ENCODE measurements around the gene DYNLT3.

Gene DYNLT3, protein sequence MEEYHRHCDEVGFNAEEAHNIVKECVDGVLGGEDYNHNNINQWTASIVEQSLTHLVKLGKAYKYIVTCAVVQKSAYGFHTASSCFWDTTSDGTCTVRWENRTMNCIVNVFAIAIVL

DNA sequence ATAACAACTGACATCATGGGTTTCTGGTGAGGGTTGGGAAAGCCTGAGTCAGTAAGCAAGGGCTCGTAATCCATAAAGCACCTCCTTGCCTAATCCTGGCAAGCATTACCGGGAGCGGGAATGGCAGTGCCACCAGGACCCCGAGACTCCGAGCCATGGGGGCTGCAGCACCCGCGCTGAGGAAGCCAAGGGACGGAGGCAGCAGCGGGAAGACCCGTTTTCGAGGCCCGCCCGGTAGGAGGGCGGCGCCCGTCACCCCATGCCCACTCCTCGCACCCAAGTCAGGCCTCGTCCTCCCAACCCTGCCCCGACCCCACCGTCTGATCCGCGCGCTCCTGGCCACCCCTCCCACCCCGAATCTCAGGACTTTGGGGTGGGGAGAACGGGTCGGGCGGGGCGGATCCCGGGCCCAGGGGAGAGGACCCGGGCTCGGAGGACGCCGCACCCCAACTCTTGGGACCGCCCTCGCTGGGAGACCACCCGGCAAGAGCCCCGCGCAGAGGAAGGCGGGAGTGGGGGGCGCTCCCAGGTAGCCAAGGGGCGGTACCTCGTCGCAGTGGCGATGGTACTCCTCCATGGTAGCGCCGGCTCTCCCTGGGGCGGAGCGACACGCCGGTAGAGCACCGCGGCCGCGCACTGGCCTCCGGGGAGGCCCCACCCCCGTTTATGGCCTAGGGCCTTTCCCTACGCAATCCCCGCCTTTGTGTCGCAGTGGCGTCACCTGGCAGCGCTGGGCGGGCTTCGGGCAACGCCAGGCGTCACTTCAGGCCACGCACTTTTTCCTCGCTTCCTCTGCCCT, at the start of gene DYNLT3:
Gene DYNLT3 (minus strand): TSS at position 638 of the 799 bp plus-strand sequence. CDS start 61 bp downstream, at position 577.
- in situ Hi-C loops (cut with MboI; ENCODE audit: low sequenced_read_pairs): no loop called here

- in situ Hi-C loops (cut with MboI; ENCODE audit: low sequenced_read_pairs): no loop called here
Observed at GRCh38 chrX:37896511-37896890, 49.1 kb upstream of the DYNLT3 start.

GRCh38 chrX:37895795-37896510, 48.6 kb upstream of the DYNLT3 start:
- in situ Hi-C loops (cut with MboI; ENCODE audit: low sequenced_read_pairs): no loop called here

DNA sequence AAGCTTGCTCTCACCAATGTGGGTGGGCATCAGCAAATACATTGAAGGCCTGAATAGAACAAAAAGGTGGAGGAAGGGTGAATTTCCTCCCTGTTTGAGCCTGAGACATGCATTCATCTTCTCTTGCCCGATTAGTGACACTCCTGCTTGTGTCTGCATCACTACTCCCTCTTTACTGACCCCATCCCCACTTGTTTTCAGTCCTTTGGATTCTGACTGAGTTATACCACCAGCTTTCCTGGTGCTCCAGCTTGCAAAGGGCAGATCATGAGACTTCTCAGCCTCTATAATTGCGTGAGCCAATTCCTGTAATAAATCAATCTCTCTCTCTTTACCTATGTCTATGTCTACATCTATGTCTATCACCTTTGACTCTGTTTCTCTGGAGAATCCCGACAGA, 47.4 kb upstream of the DYNLT3 start:
- in situ Hi-C loops (cut with MboI; ENCODE audit: low sequenced_read_pairs): no loop called here

GRCh38 chrX:37888010-37888409, 40.6 kb upstream of the DYNLT3 start:
- in situ Hi-C loops (cut with MboI; ENCODE audit: low sequenced_read_pairs): no loop called here

DNA sequence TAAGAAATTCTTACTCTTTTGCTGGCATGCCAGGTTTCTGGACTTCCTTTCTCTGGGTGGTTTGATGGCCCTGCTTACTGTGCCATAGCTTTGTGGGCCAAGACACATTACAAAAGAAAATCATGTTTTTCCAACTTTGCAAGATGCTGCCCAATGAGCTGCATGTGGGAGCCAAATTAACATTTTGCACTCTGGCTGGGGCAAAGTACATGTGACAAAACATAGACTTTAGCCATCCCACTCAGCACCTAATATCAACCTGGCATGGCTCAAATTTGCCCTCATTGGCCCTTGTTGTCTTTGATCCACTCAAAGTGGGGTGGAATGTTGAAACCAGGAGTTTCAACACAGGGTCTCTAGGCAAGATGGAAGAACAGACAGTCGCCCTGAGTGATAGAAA, 40.0 kb upstream of the DYNLT3 start:
- in situ Hi-C loops (cut with MboI; ENCODE audit: low sequenced_read_pairs): no loop called here

DNA sequence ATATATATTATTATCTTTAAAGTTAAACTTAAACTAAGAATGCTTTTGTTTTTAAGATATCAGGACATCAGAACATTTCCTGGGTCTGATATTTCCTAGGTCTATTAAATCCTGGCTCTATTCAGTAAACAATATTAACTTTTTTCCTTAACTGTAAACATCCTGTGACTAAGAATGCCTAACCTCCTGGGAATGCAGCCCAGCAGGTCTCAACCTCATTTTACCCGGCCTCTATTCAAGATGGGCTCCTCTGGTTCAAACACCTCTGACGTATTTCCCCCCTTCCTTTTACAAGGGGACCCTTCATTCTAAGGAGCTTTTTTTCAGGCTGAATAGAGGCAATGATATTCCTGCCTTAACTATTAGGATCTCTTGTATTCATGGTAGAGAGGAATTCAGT, 35.8 kb upstream of the DYNLT3 start:
- in situ Hi-C loops (cut with MboI; ENCODE audit: low sequenced_read_pairs): no loop called here

DNA sequence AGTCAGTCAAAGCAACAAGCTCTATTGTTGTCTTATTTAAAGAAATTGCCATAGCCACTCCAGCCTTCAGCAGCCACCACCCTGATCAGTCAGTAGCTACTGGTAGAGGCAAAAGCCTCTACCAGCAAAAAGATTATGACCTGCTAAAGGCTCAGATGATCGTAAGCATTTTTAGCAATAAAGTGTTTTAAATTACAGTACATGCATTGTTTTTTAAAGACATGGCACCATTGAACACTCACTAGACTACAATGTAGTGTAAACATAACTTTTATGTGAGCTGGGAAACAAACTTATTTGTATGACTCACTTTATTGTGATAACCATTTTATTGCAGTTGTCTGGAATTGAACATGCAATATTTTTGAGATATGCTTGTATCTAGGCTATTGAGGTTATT, 32.3 kb upstream of the DYNLT3 start:
- in situ Hi-C loops (cut with MboI; ENCODE audit: low sequenced_read_pairs): no loop called here

- in situ Hi-C loops (cut with MboI; ENCODE audit: low sequenced_read_pairs): no loop called here
Observed at GRCh38 chrX:37876716-37877115, 29.3 kb upstream of the DYNLT3 start.

- in situ Hi-C loops (cut with MboI; ENCODE audit: low sequenced_read_pairs): no loop called here
Observed at GRCh38 chrX:37875675-37876074, 28.3 kb upstream of the DYNLT3 start.

- in situ Hi-C loops (cut with MboI; ENCODE audit: low sequenced_read_pairs): no loop called here
Observed at GRCh38 chrX:37873220-37873619, 25.8 kb upstream of the DYNLT3 start.

- in situ Hi-C loops (cut with MboI; ENCODE audit: low sequenced_read_pairs): no loop called here
Observed at GRCh38 chrX:37872303-37872655, 24.9 kb upstream of the DYNLT3 start.

DNA sequence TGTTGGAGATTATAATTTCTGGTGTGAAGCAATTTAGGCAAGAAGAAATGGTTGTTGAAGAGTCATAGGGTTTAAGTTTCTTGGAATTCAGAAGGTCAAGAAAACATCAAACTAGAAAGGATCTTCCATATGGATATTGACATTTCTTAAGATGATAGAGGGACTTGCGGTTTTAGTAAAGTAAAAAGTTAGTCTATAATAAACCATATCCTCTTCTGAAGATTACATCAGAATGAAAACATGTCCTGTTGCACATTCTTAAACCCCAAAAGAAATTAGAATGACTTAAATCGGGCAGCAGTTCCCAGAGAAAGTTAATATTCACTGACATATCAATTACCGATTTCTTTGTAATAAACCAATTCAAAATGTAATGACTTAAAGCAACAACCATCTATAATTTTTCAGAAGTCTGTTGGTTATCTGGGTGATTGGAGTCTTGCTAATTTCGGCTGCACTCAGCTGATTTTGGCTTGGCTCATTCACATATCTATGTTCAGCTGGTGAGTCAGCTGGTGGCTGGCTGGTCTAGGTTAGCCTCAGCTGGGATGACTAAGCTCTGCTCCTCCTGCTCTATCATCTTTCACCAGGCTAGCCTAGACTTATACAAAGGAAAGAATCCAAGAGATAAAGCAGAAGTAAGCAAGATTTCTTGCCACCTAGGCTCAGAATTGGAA, 24.4 kb upstream of the DYNLT3 start:
- in situ Hi-C loops (cut with MboI; ENCODE audit: low sequenced_read_pairs): no loop called here

- in situ Hi-C loops (cut with MboI; ENCODE audit: low sequenced_read_pairs): no loop called here
Observed at GRCh38 chrX:37867536-37868153, 20.3 kb upstream of the DYNLT3 start.

DNA sequence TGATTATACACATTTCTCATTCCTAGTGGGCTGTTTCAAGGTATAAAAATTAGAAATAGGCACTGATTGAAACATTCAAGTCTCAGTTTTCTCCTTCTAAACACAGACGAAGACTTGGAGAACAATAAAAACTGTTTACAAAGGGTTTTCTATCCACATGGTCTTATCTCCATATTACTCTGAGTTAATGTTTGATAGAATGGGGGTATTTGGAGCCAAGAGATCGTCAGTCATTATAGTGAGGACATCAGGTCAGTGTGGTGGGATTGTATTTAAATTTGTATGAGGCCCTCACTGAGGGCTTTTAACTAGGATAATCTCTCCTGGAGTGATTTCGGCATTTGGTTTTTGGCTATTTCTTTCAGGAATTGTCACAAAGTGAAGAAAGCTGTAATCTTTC, 16.4 kb upstream of the DYNLT3 start:
- in situ Hi-C loops (cut with MboI; ENCODE audit: low sequenced_read_pairs): no loop called here

DNA sequence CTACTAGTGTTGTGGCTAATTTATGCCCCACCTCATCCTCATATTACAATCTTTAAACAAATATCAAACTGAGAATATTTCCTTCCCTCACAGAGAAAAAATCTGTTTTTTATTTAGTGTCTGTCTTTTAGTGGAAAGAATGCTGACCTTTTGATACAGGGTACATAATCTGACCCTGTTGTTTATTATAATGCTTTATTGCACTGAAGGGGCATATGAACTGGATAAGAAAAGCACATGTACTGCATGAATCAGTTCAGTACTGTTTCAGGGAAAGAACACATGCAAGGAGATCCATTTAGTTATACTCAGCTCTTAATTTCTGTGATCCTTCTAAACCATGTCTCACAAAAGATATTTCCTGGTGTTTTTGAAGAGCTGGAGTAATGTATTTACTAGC, 15.5 kb upstream of the DYNLT3 start:
- in situ Hi-C loops (cut with MboI; ENCODE audit: low sequenced_read_pairs): no loop called here

GRCh38 chrX:37860721-37861120, 13.3 kb upstream of the DYNLT3 start:
- in situ Hi-C loops (cut with MboI; ENCODE audit: low sequenced_read_pairs): no loop called here

GRCh38 chrX:37854748-37855147, 7.4 kb upstream of the DYNLT3 start:
- in situ Hi-C loops (cut with MboI; ENCODE audit: low sequenced_read_pairs): no loop called here

- in situ Hi-C loops (cut with MboI; ENCODE audit: low sequenced_read_pairs): no loop called here
Observed at GRCh38 chrX:37854148-37854547, 6.8 kb upstream of the DYNLT3 start.

- in situ Hi-C loops (cut with MboI; ENCODE audit: low sequenced_read_pairs): no loop called here
Observed at GRCh38 chrX:37847733-37848197, 394 bp upstream of the DYNLT3 start.

GRCh38 chrX:37846558-37846933, 825 bp downstream of the DYNLT3 start:
- in situ Hi-C loops (cut with MboI; ENCODE audit: low sequenced_read_pairs): no loop called here

Data from HL-60/S4 treated with phorbol 12-myristate 13-acetate at 8.2 ng/mL for 4 days and 3 days (cell line).